HG03025 (cell line): ENCODE measurements around the gene DAPK1.

Source experiments
- ATAC-seq: cut with Tn5 transposase; IDR thresholded peaks from one replicate; pipeline ENCODE4 v1.9.1; 2021; ENCODE audit warnings: mild to moderate bottlenecking, moderate library complexity; ENCODE audit not compliant: unreplicated experiment, low FRiP score

DAPK1 gene

GRCh38 chr9:87751868-87752267 lies 254.2 kb downstream of the DAPK1 start:
- no peak for ATAC-seq

GRCh38 chr9:87753313-87753712 lies 255.6 kb downstream of the DAPK1 start:
- no peak for ATAC-seq
